H1 (cell line): ENCODE results near the gene RAB3D. TPM values are rescaled to one million over a fixed set of nuclear protein-coding genes. Genes with fewer than 3 reads are reported as not detected.

ENCODE experiments used
- CTCF ChIA-PET: fragments of 300-600 bp; sonication (Branson Sonifier 250); formaldehyde crosslinking; loops from one replicate; lab custom pipeline; 2021; ENCODE audit not compliant: partially characterized antibody; lab: Charles Lee
- POLR2A ChIA-PET: fragments of 300-600 bp; sonication (Branson Sonifier 250); formaldehyde crosslinking; loops from one replicate; lab custom pipeline; 2021; ENCODE audit warnings: inconsistent platforms; ENCODE audit not compliant: partially characterized antibody; lab: Charles Lee
- DNase-seq, 2 experiments: peaks; one replicate each; pipeline versions ENCODE4 v3.0.0 to v3.0.0-alpha.2; 2010 to 2022; ENCODE audit warnings: low spot score in 2 of 2, low read depth in 1 of 2, mixed read lengths in 1 of 2
- FAIRE-seq: peaks from 2 replicates; lab custom pipeline; 2011; peaks lifted over from hg19 to GRCh38; lab: Jason Lieb, UNC
- H2AFZ ChIP-seq: 2 replicates; pipeline ENCODE4 v1.8.1; 2012; ENCODE audit warnings: low read length, inconsistent platforms
- H2AK5ac ChIP-seq: 2 replicates; pipeline ENCODE4 v1.6.1; 2013; ENCODE audit warnings: low read depth, low read length
- H2BK120ac ChIP-seq: replicated peaks from 2 replicates; pipeline ENCODE3; 2013; ENCODE audit warnings: low read depth, low read length, inconsistent platforms
- H2BK12ac ChIP-seq: 2 replicates; pipeline ENCODE4 v1.6.1; 2013; ENCODE audit warnings: low read depth, low read length
- H2BK15ac ChIP-seq: 2 replicates; pipeline ENCODE4 v1.6.1; 2013; ENCODE audit warnings: low read length
- H2BK20ac ChIP-seq: 2 replicates; pipeline ENCODE4 v1.6.1; 2013; ENCODE audit warnings: low read length
- H2BK5ac ChIP-seq: 2 replicates; pipeline ENCODE4 v1.6.1; 2013; ENCODE audit warnings: low read depth, low read length
- H3K14ac ChIP-seq: 2 replicates; pipeline ENCODE4 v1.6.1; 2013; ENCODE audit warnings: inconsistent platforms; ENCODE audit not compliant: insufficient read length
- H3K18ac ChIP-seq: 2 replicates; pipeline ENCODE4 v1.6.1; 2013; ENCODE audit warnings: low read length; ENCODE audit errors: extremely low read depth
- H3K23ac ChIP-seq: 2 replicates; pipeline ENCODE4 v1.6.1; 2013; ENCODE audit warnings: inconsistent platforms; ENCODE audit not compliant: insufficient read length
- H3K23me2 ChIP-seq: 2 replicates; pipeline ENCODE4 v1.6.1; 2013; ENCODE audit warnings: low read depth, low read length
- H3K27ac ChIP-seq: 2 replicates; pipeline ENCODE4 v1.6.1; 2011; ENCODE audit warnings: low read depth, low read length, inconsistent platforms
- H3K27me3 ChIP-seq, 4 experiments: replicated peaks in 1 of 4; 1 replicate in 1 of 4; 2 replicates in 3 of 4; pipeline versions ENCODE4 v1.6.1 to v1.8.1; 2011 to 2013; ENCODE audit warnings: low read length in 3 of 4, mild to moderate bottlenecking in 3 of 4, inconsistent platforms in 2 of 4, mixed read lengths in 2 of 4, moderate library complexity in 1 of 4; ENCODE audit not compliant: control insufficient read depth in 3 of 4, insufficient read depth in 3 of 4; ENCODE audit errors: extremely low read depth in 1 of 4
- H3K36me3 ChIP-seq, 4 experiments: 2 replicates each; pipeline versions ENCODE4 v1.6.1 to v1.8.1; 2011 to 2013; ENCODE audit warnings: mild to moderate bottlenecking in 4 of 4, low read length in 3 of 4, moderate library complexity in 2 of 4, control low read depth in 1 of 4, inconsistent platforms in 1 of 4; ENCODE audit not compliant: insufficient read depth in 4 of 4, control insufficient read depth in 2 of 4
- H3K4ac ChIP-seq: replicated peaks from 2 replicates; pipeline ENCODE3; 2013; ENCODE audit warnings: low read length, low read depth, mixed read lengths, inconsistent platforms; ENCODE audit not compliant: insufficient read length
- H3K4me1 ChIP-seq, 4 experiments: replicated peaks in 1 of 4; 1 replicate in 1 of 4; 2 replicates in 3 of 4; pipeline versions ENCODE4 v1.6.1 to v1.8.1; 2011 to 2013; ENCODE audit warnings: low read length in 3 of 4, inconsistent platforms in 2 of 4, mixed read lengths in 1 of 4; ENCODE audit not compliant: insufficient read depth in 4 of 4, control insufficient read depth in 3 of 4
- H3K4me2 ChIP-seq, 2 experiments: 2 replicates each; pipeline versions ENCODE4 v1.6.1 to v1.8.1; 2011 to 2013; ENCODE audit warnings: low read depth in 2 of 2, low read length in 2 of 2, control low read depth in 1 of 2, inconsistent platforms in 1 of 2, mild to moderate bottlenecking in 1 of 2; ENCODE audit not compliant: insufficient read depth in 1 of 2
- H3K4me3 ChIP-seq, 4 experiments: fragments of 200-600, 300-600 bp in 1 of 4; sonication (generic), shearing (Covaris generic), sonication (Bioruptor Twin) in 1 of 4; 2 replicates each; pipeline versions ENCODE4 v1.5.1 to v1.8.1; 2011 to 2016; ENCODE audit warnings: low read length in 4 of 4, low read depth in 3 of 4, control low read depth in 2 of 4, inconsistent platforms in 2 of 4, mild to moderate bottlenecking in 2 of 4, mixed read lengths in 1 of 4, moderate library complexity in 1 of 4; ENCODE audit not compliant: insufficient read depth in 2 of 4; ENCODE audit errors: extremely low read depth in 1 of 4
- H3K56ac ChIP-seq: replicated peaks from 2 replicates; pipeline ENCODE3; 2013; ENCODE audit warnings: low read depth, mild to moderate bottlenecking, mixed read lengths, low read length, inconsistent platforms; ENCODE audit not compliant: insufficient read length
- H3K79me1 ChIP-seq: 2 replicates; pipeline ENCODE4 v1.6.1; 2013; ENCODE audit warnings: low read depth, low read length, control low read depth
- H3K79me2 ChIP-seq, 2 experiments: 2 replicates each; pipeline versions ENCODE4 v1.6.1 to v1.8.1; 2012 to 2013; ENCODE audit warnings: low read length in 2 of 2, mild to moderate bottlenecking in 2 of 2, inconsistent platforms in 1 of 2; ENCODE audit not compliant: insufficient read depth in 2 of 2, control insufficient read depth in 1 of 2
- H3K9ac ChIP-seq, 4 experiments: replicated peaks in 1 of 4; 1 replicate in 1 of 4; 2 replicates in 3 of 4; pipeline versions ENCODE4 v1.6.1 to v1.8.1; 2011 to 2013; ENCODE audit warnings: low read depth in 3 of 4, low read length in 3 of 4, control low read depth in 2 of 4, mild to moderate bottlenecking in 2 of 4, moderate library complexity in 2 of 4, inconsistent platforms in 1 of 4; ENCODE audit errors: extremely low read depth in 1 of 4
- H3K9me3 ChIP-seq, 2 experiments: 2 replicates each; pipeline versions ENCODE4 v1.6.1 to v1.8.1; 2012 to 2013; ENCODE audit warnings: mild to moderate bottlenecking in 2 of 2, moderate library complexity in 2 of 2, control low read depth in 1 of 2, inconsistent platforms in 1 of 2, low read depth in 1 of 2, low read length in 1 of 2, mixed read lengths in 1 of 2; ENCODE audit not compliant: insufficient read depth in 2 of 2
- H4K20me1 ChIP-seq, 2 experiments: replicated peaks in 1 of 2; 2 replicates each; pipeline versions ENCODE3 to v1.8.1; 2011 to 2013; ENCODE audit warnings: inconsistent platforms in 2 of 2, low read length in 2 of 2, mild to moderate bottlenecking in 1 of 2; ENCODE audit not compliant: insufficient read depth in 2 of 2, control insufficient read depth in 1 of 2
- H4K5ac ChIP-seq: 2 replicates; pipeline ENCODE4 v1.6.1; 2013; ENCODE audit warnings: low read length, low read depth, mixed read lengths, inconsistent platforms; ENCODE audit not compliant: insufficient read length
- H4K8ac ChIP-seq: 2 replicates; pipeline ENCODE4 v1.8.0; 2013; ENCODE audit warnings: mild to moderate bottlenecking, moderate library complexity, low read length, inconsistent platforms; ENCODE audit not compliant: insufficient read depth; ENCODE audit errors: extremely low read depth
- H4K91ac ChIP-seq: replicated peaks from 2 replicates; pipeline ENCODE3; 2013; ENCODE audit warnings: low read length, mixed read lengths, inconsistent platforms; ENCODE audit not compliant: insufficient read length
- CBX8 ChIP-seq: fragments of 300-800, 300-1000 bp; sonication (generic); IDR thresholded peaks from 2 replicates; pipeline ENCODE4 v1.7.1; 2016; ENCODE audit warnings: low read depth, low read length, borderline replicate concordance
- MAX ChIP-seq: IDR thresholded peaks from 2 replicates; pipeline ENCODE4 v1.6.1; 2012; ENCODE audit warnings: inconsistent platforms
- WGBS, 2 experiments: shearing (Covaris generic) in 1 of 2; methylation state at CpG; one replicate each; pipeline versions ENCODE4 v1.1.6 to v1.1.7; 2013 to 2015; ENCODE audit warnings: low lambda C conversion rate in 2 of 2, mixed read lengths in 2 of 2, inconsistent platforms in 1 of 2, low coverage in 1 of 2, missing lambda C conversion rate in 1 of 2; ENCODE audit not compliant: insufficient replicate concordance in 2 of 2, insufficient coverage in 1 of 2, insufficient read length in 1 of 2; ENCODE audit errors: extremely low coverage in 1 of 2, missing lambda C conversion rate in 1 of 2; 5-methylcytosine and 5-hydroxymethylcytosine counted together
- polyA plus RNA-seq, 7 experiments: library from polyadenylated mRNA; depleted of rRNA in 3 of 7; stranded (reverse) in 5 of 7; unstranded in 2 of 7; fragments of >200 nt in 5 of 7; fragments of 200-250 nt in 2 of 7; gene quantifications; 1 replicate in 5 of 7; 2 replicates in 1 of 7; 4 replicates in 1 of 7; pipeline versions ENCODE4 v1.2.1 to v1.2.3, GENCODE V29; 2011 to 2013; ENCODE audit warnings: missing spikeins in 2 of 7, mixed read lengths in 2 of 7
- total RNA-seq: library from RNA; stranded (reverse); fragmentation: NEBNext Ultra II Directional; extraction: Animal tissue kit (Norgen Biotek cat#: 25700); gene quantifications from 2 replicates; pipeline ENCODE4 v1.2.1, GENCODE V29; 2021

Gene RAB3D
- total and polyA plus RNA-seq, 2 of the 8 experiments (the other 6 are each of a cell fraction or from before 2014, with no cell fraction given), result 17.8 to 23.8 TPM

- CTCF ChIA-PET, result interaction anchor here (1.3 to 1.5 kb wide), 2 partner anchors 9 to 11 kb away, joined by 3 to 4 read pairs; partner anchors contain the start of genes CCDC159 and TMEM205
- FAIRE-seq, result no peak
- no peak overlapping the region; the same call in 1 of the 2 replicates for H4K8ac ChIP-seq
These were observed 17.5 kb upstream of the RAB3D start for GRCh38 chr19:11356676-11357550.

More at GRCh38 chr19:11356676-11357550, 17.5 kb upstream of the RAB3D start:
- Histone ChIP-seq H3K36me3 (no peaks in the 10 kb centered on the region), H3K56ac (no peak overlapping the region), H2BK15ac (peak overlapping the region; percentile 61; the same call in 1 of the 2 replicates), H4K5ac (no peak overlapping the region), H3K23me2 (peaks cover 18% of the 10 kb centered on the region; the same call in 1 of the 2 replicates), H2BK12ac (no peak overlapping the region), H2BK5ac (0 out of 2 replicates have a peak overlapping the region, but pooled peaks have one; percentile 35), H4K20me1 (peaks cover 0 to 5% of the 10 kb centered on the region in 2 experiments), H3K27me3 (peaks cover 0 to 17% (median 12%) of the 10 kb centered on the region in 4 experiments; a peak in 3 of 7 replicates), H3K79me2 (no peaks in the 10 kb centered on the region), H3K4me2 (no peak overlapping the region; a peak in 1 of 4 replicates), H2BK20ac (no peak overlapping the region), H2AFZ (no peak overlapping the region), H3K18ac (no peak overlapping the region), H2BK120ac (no peak overlapping the region), H3K4ac (no peak overlapping the region), H2AK5ac (0 out of 2 replicates have a peak overlapping the region, but pooled peaks have one; percentile 39), H3K79me1 (peaks cover 3% of the 10 kb centered on the region; the same call in 1 of the 2 replicates), H3K23ac (no peak overlapping the region), H3K14ac (no peak overlapping the region), H3K9me3 (no peaks in the 10 kb centered on the region), H3K4me3 (no peak overlapping the region), H4K91ac (no peak overlapping the region), H3K9ac (no peak overlapping the region), H3K4me1 (peaks cover 3 to 13% (median 10%) of the 10 kb centered on the region in 4 experiments), H3K27ac (no peak overlapping the region)
- DNase-seq, result no peak
- POLR2A ChIA-PET, result interaction anchor here (2.2 kb wide), 1 partner anchor 18 kb away, joined by 8 read pairs; the partner anchor contains the start of gene SWSAP1
- 80% methylated on average over 10 of the region's 11 CpGs; no CpG with 5 or more reads in 1 of the 2 experiments for WGBS, 2 experiments
- TF ChIP-seq CBX8, result no peak
- no peak for TF ChIP-seq MAX
